ENCODE measurements around the gene KIF7. TPM values are rescaled to one million over a fixed set of nuclear protein-coding genes. Genes with fewer than 3 reads are reported as not detected.

KIF7 gene
- polyA plus RNA-seq, 1 of the 3 experiments (the other 2 are of a cell fraction) = 12.0 TPM

DNA sequence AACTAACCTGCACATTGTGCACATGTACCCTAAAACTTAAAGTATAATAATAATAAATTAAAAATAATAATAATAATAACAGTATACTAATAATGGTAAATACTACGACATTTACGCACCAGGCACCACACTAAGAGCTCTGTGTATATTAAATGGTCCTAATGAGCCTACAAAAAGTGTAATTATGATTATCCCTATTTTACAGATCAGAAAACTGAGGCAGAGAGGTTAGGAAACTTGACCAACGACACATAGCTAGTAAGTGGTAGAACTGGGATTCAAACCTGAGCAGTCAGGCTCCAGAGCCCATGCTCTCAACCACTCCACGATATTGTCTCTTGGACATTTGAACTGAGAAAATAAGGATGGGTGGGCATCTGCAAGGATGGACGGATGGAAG, 15.0 kb downstream of the KIF7 start:
- H3K79me2 ChIP-seq (ENCODE audit: insufficient read depth) = no peaks in the 10 kb centered on the region

GRCh38 chr15:89633585-89633984, 21.7 kb downstream of the KIF7 start:
- Histone ChIP-seq H3K4me1 (ENCODE audit: control insufficient read depth in 1 of 2, insufficient read depth in 2 of 2, low read depth in 1 of 2, low read length in 1 of 2) (no peaks in the 10 kb centered on the region), H4K20me1 (ENCODE audit: insufficient read depth) (no peaks in the 10 kb centered on the region), H3K36me3 (replicated peaks in 1 of 2; ENCODE audit: control insufficient read depth in 1 of 2, insufficient read depth in 2 of 2, low read length in 1 of 2) (peaks cover 23 to 44% of the 10 kb centered on the region in 2 experiments), H2AFZ (ENCODE audit: low read depth) (no peak overlapping the region), H3F3A (replicated peaks; ENCODE audit: insufficient read depth) (no peaks in the 10 kb centered on the region), H3K9me2 (no peaks in the 10 kb centered on the region), H3K4me3 (ENCODE audit: low read depth in 2 of 2, low read length in 1 of 2) (no peak overlapping the region), H3K9me3 (no peaks in the 10 kb centered on the region), H3K27me3 (ENCODE audit: insufficient read depth) (no peaks in the 10 kb centered on the region), H3K4me2 (no peak overlapping the region), H3K79me2 (ENCODE audit: insufficient read depth) (no peaks in the 10 kb centered on the region), H3K9ac (no peak overlapping the region), H3K27ac (ENCODE audit: low read depth in 2 of 2, low read length in 1 of 2) (no peak overlapping the region)
- POLR2A ChIA-PET = interaction anchor here (1.3 kb wide), 1 partner anchor 9 kb away, joined by 5 read pairs; no protein-coding TSS in a partner anchor
- DNase-seq = no peak
- TF ChIP-seq RXRA (IDR thresholded peaks at IDR 0.05; ENCODE audit: borderline replicate concordance, low read depth) (no peak), USF1 (IDR thresholded peaks at IDR 0.05; ENCODE audit: borderline replicate concordance, low read depth) (no peak), MEF2A (IDR thresholded peaks at IDR 0.05; ENCODE audit: borderline replicate concordance, low read depth) (no peak), TAF1 (IDR thresholded peaks at IDR 0.05; ENCODE audit: borderline replicate concordance, low read depth, low read length) (no peak), YY1 (IDR thresholded peaks at IDR 0.05; ENCODE audit: low read depth) (no peak)
- TF ChIP-seq, protein P1, sequence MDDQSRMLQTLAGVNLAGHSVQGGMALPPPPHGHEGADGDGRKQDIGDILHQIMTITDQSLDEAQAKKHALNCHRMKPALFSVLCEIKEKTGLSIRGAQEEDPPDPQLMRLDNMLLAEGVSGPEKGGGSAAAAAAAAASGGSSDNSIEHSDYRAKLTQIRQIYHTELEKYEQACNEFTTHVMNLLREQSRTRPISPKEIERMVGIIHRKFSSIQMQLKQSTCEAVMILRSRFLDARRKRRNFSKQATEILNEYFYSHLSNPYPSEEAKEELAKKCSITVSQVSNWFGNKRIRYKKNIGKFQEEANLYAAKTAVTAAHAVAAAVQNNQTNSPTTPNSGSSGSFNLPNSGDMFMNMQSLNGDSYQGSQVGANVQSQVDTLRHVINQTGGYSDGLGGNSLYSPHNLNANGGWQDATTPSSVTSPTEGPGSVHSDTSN (IDR thresholded peaks at IDR 0.05) = no peak
- CTCF ChIA-PET = interaction anchor here (3.1 kb wide), 1 partner anchor 14 kb away, joined by 10 read pairs; no protein-coding TSS in a partner anchor
- 93% methylated on average over 19 of the region's 23 CpGs for WGBS (ENCODE audit: low lambda C conversion rate)

More for the DNA sequence above, 15.0 kb downstream of the KIF7 start:
- no peak overlapping the region for H3K27ac ChIP-seq (ENCODE audit: low read depth in 2 of 2, low read length in 1 of 2)
- peaks cover 4 to 9% of the 10 kb centered on the region in 2 experiments for H3K36me3 ChIP-seq (replicated peaks in 1 of 2; ENCODE audit: control insufficient read depth in 1 of 2, insufficient read depth in 2 of 2, low read length in 1 of 2)
- no peak overlapping the region for H3K9ac ChIP-seq
- no peaks in the 10 kb centered on the region for H3F3A ChIP-seq (replicated peaks; ENCODE audit: insufficient read depth)
- no peaks in the 10 kb centered on the region for H3K9me2 ChIP-seq
- CTCF ChIA-PET = no interaction called here
- H3K27me3 ChIP-seq (ENCODE audit: insufficient read depth) = no peaks in the 10 kb centered on the region
- no peaks in the 10 kb centered on the region for H3K9me3 ChIP-seq
- no peaks in the 10 kb centered on the region for H3K4me1 ChIP-seq (ENCODE audit: control insufficient read depth in 1 of 2, insufficient read depth in 2 of 2, low read depth in 1 of 2, low read length in 1 of 2)
- WGBS (ENCODE audit: low lambda C conversion rate) = 93% methylated on average over 5 of the region's 5 CpGs
- H2AFZ ChIP-seq (ENCODE audit: low read depth) = no peak overlapping the region
- no peak for DNase-seq
- POLR2A ChIA-PET = no interaction called here
- H4K20me1 ChIP-seq (ENCODE audit: insufficient read depth) = no peaks in the 10 kb centered on the region
- no peak overlapping the region for H3K4me3 ChIP-seq (ENCODE audit: low read depth in 2 of 2, low read length in 1 of 2)
- no peak overlapping the region for H3K4me2 ChIP-seq
- TF ChIP-seq NRF1 (IDR thresholded peaks at IDR 0.05; ENCODE audit: low read depth, low read length) = no peak
- no peak for TF ChIP-seq EZH2phosphoT487 (IDR thresholded peaks at IDR 0.05; ENCODE audit: borderline replicate concordance, low read depth)
- TF ChIP-seq, protein P2, sequence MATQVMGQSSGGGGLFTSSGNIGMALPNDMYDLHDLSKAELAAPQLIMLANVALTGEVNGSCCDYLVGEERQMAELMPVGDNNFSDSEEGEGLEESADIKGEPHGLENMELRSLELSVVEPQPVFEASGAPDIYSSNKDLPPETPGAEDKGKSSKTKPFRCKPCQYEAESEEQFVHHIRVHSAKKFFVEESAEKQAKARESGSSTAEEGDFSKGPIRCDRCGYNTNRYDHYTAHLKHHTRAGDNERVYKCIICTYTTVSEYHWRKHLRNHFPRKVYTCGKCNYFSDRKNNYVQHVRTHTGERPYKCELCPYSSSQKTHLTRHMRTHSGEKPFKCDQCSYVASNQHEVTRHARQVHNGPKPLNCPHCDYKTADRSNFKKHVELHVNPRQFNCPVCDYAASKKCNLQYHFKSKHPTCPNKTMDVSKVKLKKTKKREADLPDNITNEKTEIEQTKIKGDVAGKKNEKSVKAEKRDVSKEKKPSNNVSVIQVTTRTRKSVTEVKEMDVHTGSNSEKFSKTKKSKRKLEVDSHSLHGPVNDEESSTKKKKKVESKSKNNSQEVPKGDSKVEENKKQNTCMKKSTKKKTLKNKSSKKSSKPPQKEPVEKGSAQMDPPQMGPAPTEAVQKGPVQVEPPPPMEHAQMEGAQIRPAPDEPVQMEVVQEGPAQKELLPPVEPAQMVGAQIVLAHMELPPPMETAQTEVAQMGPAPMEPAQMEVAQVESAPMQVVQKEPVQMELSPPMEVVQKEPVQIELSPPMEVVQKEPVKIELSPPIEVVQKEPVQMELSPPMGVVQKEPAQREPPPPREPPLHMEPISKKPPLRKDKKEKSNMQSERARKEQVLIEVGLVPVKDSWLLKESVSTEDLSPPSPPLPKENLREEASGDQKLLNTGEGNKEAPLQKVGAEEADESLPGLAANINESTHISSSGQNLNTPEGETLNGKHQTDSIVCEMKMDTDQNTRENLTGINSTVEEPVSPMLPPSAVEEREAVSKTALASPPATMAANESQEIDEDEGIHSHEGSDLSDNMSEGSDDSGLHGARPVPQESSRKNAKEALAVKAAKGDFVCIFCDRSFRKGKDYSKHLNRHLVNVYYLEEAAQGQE (IDR thresholded peaks at IDR 0.05; ENCODE audit: low read depth, low read length) = no peak
- no peak for TF ChIP-seq TEAD4 (IDR thresholded peaks at IDR 0.05; ENCODE audit: borderline replicate concordance, insufficient read depth)
- TF ChIP-seq POLR2AphosphoS5 (IDR thresholded peaks at IDR 0.05; ENCODE audit: low read depth, low read length) = no peak
- no peak for TF ChIP-seq RCOR1 (IDR thresholded peaks at IDR 0.05; ENCODE audit: low read length)
- no peak for TF ChIP-seq TCF12 (IDR thresholded peaks at IDR 0.05)
- TF ChIP-seq SMC3 (IDR thresholded peaks at IDR 0.05; ENCODE audit: low read depth, low read length) = no peak
- no peak for TF ChIP-seq CHD2 (IDR thresholded peaks at IDR 0.05; ENCODE audit: low read length, partially characterized antibody)
- no peak for TF ChIP-seq YY1 (IDR thresholded peaks at IDR 0.05; ENCODE audit: low read depth)

All from SK-N-SH (cell line).